Measurements from ENCODE around the gene MTA2. TPM values are rescaled to one million over a fixed set of nuclear protein-coding genes. Genes with fewer than 3 reads are reported as not detected.

MTA2 gene

Small RNAs within 50 kb of the gene (small RNA-seq; reads per million reads assigned to genes)
- gene AP001458.1 (ENCODE audit: insufficient read depth) (not detected), gene EEF1G (ENCODE audit: insufficient read depth) (not detected), gene MIR6747 (ENCODE audit: insufficient read depth) (1.3 reads per million)
